Right lobe of liver (tissue), 4 donors: Measurements from ENCODE around the gene MTHFD2L.

Experiments
- CTCF ChIP-seq, 4 donors: fragments of 200-600 bp in 3 of 4; fragments of 450-650 bp in 1 of 4; IDR thresholded peaks; one replicate each; pipeline versions ENCODE4 v1.5.1 to v1.8.0; 2016 to 2022; ENCODE audit warnings: antibody characterized with exemption in 4 of 4, mild to moderate bottlenecking in 2 of 4
- POLR2A ChIP-seq: fragments of 450-650 bp; IDR thresholded peaks from one replicate; pipeline ENCODE4 v1.6.1; 2017; ENCODE audit warnings: antibody characterized with exemption, mild to moderate bottlenecking
- donor health status: DM: no; HTN: no; CAD: no.
- donor health status: DM: no; HTN: no; CAD: no.
- donor health status: DM: no; HTN: yes; CAD: no.

GRCh38 chr4:74123065-74123728 lies 34.7 kb upstream of the MTHFD2L start:
- TF ChIP-seq CTCF (IDR thresholded peaks at IDR 0.05) (no peak), POLR2A (peak; percentile 95)
